ENCODE measurements around the gene STOM.

Gene STOM

DNA sequence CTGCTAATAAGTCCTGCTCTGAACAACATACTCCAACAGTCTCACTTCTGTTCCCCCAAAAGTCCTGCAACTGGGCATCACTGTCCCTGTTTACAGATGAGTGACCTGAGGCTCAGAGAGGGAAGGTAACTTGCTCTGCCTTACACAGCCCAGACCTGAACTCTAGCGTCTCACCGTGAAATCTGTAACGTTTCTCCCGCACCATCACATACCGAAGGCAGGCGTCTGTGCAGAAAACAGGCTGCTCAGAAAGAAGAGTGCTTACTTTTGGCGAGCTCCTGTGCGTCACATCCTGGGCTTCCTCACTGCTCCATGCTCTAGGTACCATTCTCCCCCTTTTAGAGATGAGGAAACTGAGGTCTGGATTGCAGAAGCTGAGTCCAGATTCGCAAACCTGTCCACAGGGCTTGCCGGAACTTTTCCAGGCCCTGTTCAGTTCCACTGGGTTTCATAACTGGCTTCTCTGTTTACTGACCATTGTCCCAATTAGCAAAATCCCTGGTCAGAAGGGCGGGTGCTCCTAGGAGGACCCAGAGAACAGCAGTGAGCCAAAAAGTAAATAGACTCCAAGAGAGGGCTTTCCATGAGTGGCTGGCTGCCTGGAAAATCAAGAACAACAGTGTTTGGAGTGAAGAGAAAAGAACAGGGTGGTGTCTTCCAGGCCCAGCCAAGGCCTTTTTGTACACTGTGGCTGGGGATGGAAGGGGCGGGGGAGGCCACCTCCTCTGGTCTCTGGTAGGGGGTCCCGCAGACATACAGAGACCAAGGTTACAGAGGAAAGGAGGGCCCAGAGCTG lies 75.0 kb downstream of the STOM start:
- TF ChIP-seq EZH2 (IDR thresholded peaks at IDR 0.05; ENCODE audit: borderline replicate concordance, low read length) = no peak
- TF ChIP-seq, protein P1, sequence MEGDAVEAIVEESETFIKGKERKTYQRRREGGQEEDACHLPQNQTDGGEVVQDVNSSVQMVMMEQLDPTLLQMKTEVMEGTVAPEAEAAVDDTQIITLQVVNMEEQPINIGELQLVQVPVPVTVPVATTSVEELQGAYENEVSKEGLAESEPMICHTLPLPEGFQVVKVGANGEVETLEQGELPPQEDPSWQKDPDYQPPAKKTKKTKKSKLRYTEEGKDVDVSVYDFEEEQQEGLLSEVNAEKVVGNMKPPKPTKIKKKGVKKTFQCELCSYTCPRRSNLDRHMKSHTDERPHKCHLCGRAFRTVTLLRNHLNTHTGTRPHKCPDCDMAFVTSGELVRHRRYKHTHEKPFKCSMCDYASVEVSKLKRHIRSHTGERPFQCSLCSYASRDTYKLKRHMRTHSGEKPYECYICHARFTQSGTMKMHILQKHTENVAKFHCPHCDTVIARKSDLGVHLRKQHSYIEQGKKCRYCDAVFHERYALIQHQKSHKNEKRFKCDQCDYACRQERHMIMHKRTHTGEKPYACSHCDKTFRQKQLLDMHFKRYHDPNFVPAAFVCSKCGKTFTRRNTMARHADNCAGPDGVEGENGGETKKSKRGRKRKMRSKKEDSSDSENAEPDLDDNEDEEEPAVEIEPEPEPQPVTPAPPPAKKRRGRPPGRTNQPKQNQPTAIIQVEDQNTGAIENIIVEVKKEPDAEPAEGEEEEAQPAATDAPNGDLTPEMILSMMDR (IDR thresholded peaks at IDR 0.05; ENCODE audit: low read length) = no peak

DNA sequence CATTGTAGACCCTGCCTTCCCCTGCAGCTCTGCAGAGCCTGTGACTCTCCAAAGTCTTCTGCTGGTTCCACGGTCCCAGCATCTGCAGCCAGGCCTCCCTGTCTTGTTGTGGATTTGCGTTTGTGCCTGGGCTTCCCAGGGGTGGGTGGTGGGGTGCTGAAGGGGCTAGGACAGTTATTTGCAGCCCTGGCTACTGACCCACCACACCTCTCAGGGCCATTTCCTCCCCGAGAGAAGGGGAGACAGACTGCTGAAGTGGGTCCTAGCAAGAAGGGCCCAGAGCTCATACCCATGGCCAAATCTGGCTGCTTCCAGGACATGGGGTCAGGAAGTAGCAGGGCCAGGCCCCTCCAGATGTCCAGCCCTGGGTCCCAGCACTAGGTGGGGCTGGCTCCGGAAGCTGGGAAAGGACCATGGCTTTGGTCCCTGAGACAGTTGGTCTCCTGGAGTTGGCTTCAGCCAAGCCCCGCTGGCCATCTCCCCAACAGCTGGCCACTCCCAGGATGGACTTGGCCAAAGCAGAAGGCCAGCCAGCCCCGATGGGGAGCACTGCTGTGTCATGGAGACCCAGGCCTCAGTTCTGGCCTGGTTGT lies 75.8 kb downstream of the STOM start:
- H3K4me1 ChIP-seq (ENCODE audit: insufficient read depth, low read length, severe bottlenecking) = peaks cover 25% of the 10 kb centered on the region
- H3K36me3 ChIP-seq (ENCODE audit: insufficient read depth, low read length) = no peaks in the 10 kb centered on the region
- TF ChIP-seq, protein P1 (IDR thresholded peaks at IDR 0.05; ENCODE audit: low read length) = no peak
- TF ChIP-seq EZH2 (IDR thresholded peaks at IDR 0.05; ENCODE audit: borderline replicate concordance, low read length) = no peak
- H3F3A ChIP-seq (ENCODE audit: insufficient read depth, low read length) = no peaks in the 10 kb centered on the region
- no peak overlapping the region for H3K27ac ChIP-seq (ENCODE audit: low read depth, low read length, poor library complexity, severe bottlenecking)
- no peaks in the 10 kb centered on the region for H3K27me3 ChIP-seq (ENCODE audit: insufficient read depth, low read length)
- H3K9me3 ChIP-seq (ENCODE audit: low read length) = no peaks in the 10 kb centered on the region
- no peaks in the 10 kb centered on the region for H3K9me2 ChIP-seq (ENCODE audit: low read depth, low read length)
- H4K20me1 ChIP-seq (ENCODE audit: insufficient read depth, low read length) = no peaks in the 10 kb centered on the region
- no peak overlapping the region for H3K9ac ChIP-seq (ENCODE audit: low read length)
- no peak overlapping the region for H3K4me2 ChIP-seq (ENCODE audit: low read length)
- no peaks in the 10 kb centered on the region for H3K79me2 ChIP-seq (ENCODE audit: insufficient read depth, low read length)
- H3K4me3 ChIP-seq (ENCODE audit: low read depth, low read length, poor library complexity, severe bottlenecking) = no peak overlapping the region
- H2AFZ ChIP-seq (ENCODE audit: low read length) = no peak overlapping the region

More for the DNA sequence above, 75.0 kb downstream of the STOM start:
- H3K27ac ChIP-seq (ENCODE audit: low read depth, low read length, poor library complexity, severe bottlenecking) = no peak overlapping the region
- no peaks in the 10 kb centered on the region for H3K36me3 ChIP-seq (ENCODE audit: insufficient read depth, low read length)
- no peaks in the 10 kb centered on the region for H3K79me2 ChIP-seq (ENCODE audit: insufficient read depth, low read length)
- no peaks in the 10 kb centered on the region; the same call in 1 of the 2 replicates for H3K27me3 ChIP-seq (ENCODE audit: insufficient read depth, low read length)
- H3K9me2 ChIP-seq (ENCODE audit: low read depth, low read length) = no peaks in the 10 kb centered on the region
- H4K20me1 ChIP-seq (ENCODE audit: insufficient read depth, low read length) = no peaks in the 10 kb centered on the region
- H3K9me3 ChIP-seq (ENCODE audit: low read length) = no peaks in the 10 kb centered on the region
- H3F3A ChIP-seq (ENCODE audit: insufficient read depth, low read length) = no peaks in the 10 kb centered on the region
- H2AFZ ChIP-seq (ENCODE audit: low read length) = no peak overlapping the region
- H3K9ac ChIP-seq (ENCODE audit: low read length) = no peak overlapping the region
- H3K4me2 ChIP-seq (ENCODE audit: low read length) = no peak overlapping the region
- peaks cover 23% of the 10 kb centered on the region for H3K4me1 ChIP-seq (ENCODE audit: insufficient read depth, low read length, severe bottlenecking)
- no peak overlapping the region for H3K4me3 ChIP-seq (ENCODE audit: low read depth, low read length, poor library complexity, severe bottlenecking)

DNA sequence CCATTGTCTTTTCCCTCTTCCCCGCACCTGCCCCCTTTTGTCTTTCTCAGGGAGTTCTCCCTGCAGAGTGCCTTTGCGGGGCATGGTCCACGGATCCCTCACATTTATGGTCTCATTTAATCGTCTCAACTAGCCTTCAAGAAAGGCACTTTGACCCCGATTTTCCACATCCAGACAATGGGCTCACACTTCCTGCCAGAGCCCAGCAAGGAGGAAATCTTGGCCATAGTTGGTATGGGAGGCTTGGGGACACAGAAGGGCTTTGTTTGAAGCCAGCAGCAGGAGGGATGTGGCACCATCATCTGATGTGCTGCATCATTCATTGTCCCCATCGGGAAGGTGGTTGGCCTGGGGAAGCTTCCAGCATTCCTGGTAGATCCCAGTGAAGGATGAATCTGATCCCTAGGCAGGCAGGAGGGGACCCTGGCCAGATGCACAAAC lies 77.2 kb downstream of the STOM start:
- H3K36me3 ChIP-seq (ENCODE audit: insufficient read depth, low read length) = no peaks in the 10 kb centered on the region

More for the DNA sequence above, 77.2 kb downstream of the STOM start:
- no peaks in the 10 kb centered on the region for H4K20me1 ChIP-seq (ENCODE audit: insufficient read depth, low read length)
- H3K79me2 ChIP-seq (ENCODE audit: insufficient read depth, low read length) = no peaks in the 10 kb centered on the region
- no peaks in the 10 kb centered on the region for H3K27me3 ChIP-seq (ENCODE audit: insufficient read depth, low read length)
- H3K27ac ChIP-seq (ENCODE audit: low read depth, low read length, poor library complexity, severe bottlenecking) = no peak overlapping the region
- no peaks in the 10 kb centered on the region for H3K9me3 ChIP-seq (ENCODE audit: low read length)
- H3K9ac ChIP-seq (ENCODE audit: low read length) = no peak overlapping the region
- no peak overlapping the region for H3K4me3 ChIP-seq (ENCODE audit: low read depth, low read length, poor library complexity, severe bottlenecking)
- H3K4me1 ChIP-seq (ENCODE audit: insufficient read depth, low read length, severe bottlenecking) = peaks cover 26% of the 10 kb centered on the region
- no peak overlapping the region for H3K4me2 ChIP-seq (ENCODE audit: low read length)
- no peaks in the 10 kb centered on the region for H3F3A ChIP-seq (ENCODE audit: insufficient read depth, low read length)
- TF ChIP-seq EZH2 (IDR thresholded peaks at IDR 0.05; ENCODE audit: borderline replicate concordance, low read length) = no peak
- TF ChIP-seq, protein P1 (IDR thresholded peaks at IDR 0.05; ENCODE audit: low read length) = no peak
- H3K9me2 ChIP-seq (ENCODE audit: low read depth, low read length) = no peaks in the 10 kb centered on the region
- H2AFZ ChIP-seq (ENCODE audit: low read length) = no peak overlapping the region
